SK-N-SH treated with all-trans-retinoic acid at 6 μM for 48 hours (cell line): ENCODE results near the gene EML1.

Source experiments
- ARNTL ChIP-seq: fragments of 450-650 bp; formaldehyde crosslinking; IDR thresholded peaks from 2 replicates; pipeline ENCODE4 v1.5.0; 2020; ENCODE audit warnings: low read depth, mild to moderate bottlenecking, moderate library complexity, borderline replicate concordance
- CSDC2 ChIP-seq: fragments of 250-450 bp; sonication (Bioruptor Pico); IDR thresholded peaks from 2 replicates; pipeline ENCODE4 v1.5.0; 2020; ENCODE audit warnings: mild to moderate bottlenecking, moderate library complexity
- ESRRG ChIP-seq: fragments of 250-450 bp; sonication (Bioruptor Pico); IDR thresholded peaks from 2 replicates; pipeline ENCODE4 v1.6.1; 2021; ENCODE audit warnings: mild to moderate bottlenecking
- ISL1 ChIP-seq: fragments of 250-450 bp; sonication (Bioruptor Pico); IDR thresholded peaks from 2 replicates; pipeline ENCODE4 v2.1.2; 2022; ENCODE audit warnings: mild to moderate bottlenecking, moderate library complexity
- SNAI2 ChIP-seq: fragments of 250-450 bp; sonication (Bioruptor Pico); IDR thresholded peaks from 2 replicates; pipeline ENCODE4 v1.5.0; 2020; ENCODE audit warnings: mild to moderate bottlenecking, moderate library complexity
- TCF4 ChIP-seq: fragments of 250-450 bp; sonication (Bioruptor Pico); IDR thresholded peaks from 2 replicates; pipeline ENCODE4 v1.8.0; 2021; ENCODE audit warnings: mild to moderate bottlenecking, moderate library complexity, borderline replicate concordance
- TSHZ2 ChIP-seq: fragments of 250-450 bp; sonication (Bioruptor Pico); IDR thresholded peaks from 2 replicates; pipeline ENCODE4 v1.5.0; 2020; ENCODE audit warnings: mild to moderate bottlenecking, moderate library complexity
- ZC3H10 ChIP-seq: fragments of 250-450 bp; sonication (Bioruptor Pico); IDR thresholded peaks from 2 replicates; pipeline ENCODE4 v1.5.1; 2021; ENCODE audit warnings: mild to moderate bottlenecking, moderate library complexity
- ZFP30 ChIP-seq: fragments of 450-650 bp; formaldehyde crosslinking; IDR thresholded peaks from 2 replicates; pipeline ENCODE4 v1.5.0; 2022; ENCODE audit warnings: mild to moderate bottlenecking, moderate library complexity
- ZNF565 ChIP-seq: fragments of 450-650 bp; formaldehyde crosslinking; conservative IDR thresholded peaks from 2 replicates; pipeline ENCODE4 v1.5.0; 2020; ENCODE audit warnings: low read depth, mild to moderate bottlenecking, moderate library complexity
- ZNF8 ChIP-seq: fragments of 450-650 bp; formaldehyde crosslinking; IDR thresholded peaks from 2 replicates; pipeline ENCODE4 v1.5.0; 2020; ENCODE audit warnings: mild to moderate bottlenecking, moderate library complexity
- TF ChIP-seq, protein P1 (sequence below): fragments of 250-450 bp; sonication (Bioruptor Pico); IDR thresholded peaks from 2 replicates; pipeline ENCODE4 v1.8.0; 2020; ENCODE audit warnings: mild to moderate bottlenecking, moderate library complexity, borderline replicate concordance
- TF ChIP-seq, protein P2 (sequence below): fragments of 250-450 bp; sonication (Bioruptor Pico); IDR thresholded peaks from 2 replicates; pipeline ENCODE4 v1.5.1; 2020; ENCODE audit warnings: low read depth, mild to moderate bottlenecking, moderate library complexity

DNA sequence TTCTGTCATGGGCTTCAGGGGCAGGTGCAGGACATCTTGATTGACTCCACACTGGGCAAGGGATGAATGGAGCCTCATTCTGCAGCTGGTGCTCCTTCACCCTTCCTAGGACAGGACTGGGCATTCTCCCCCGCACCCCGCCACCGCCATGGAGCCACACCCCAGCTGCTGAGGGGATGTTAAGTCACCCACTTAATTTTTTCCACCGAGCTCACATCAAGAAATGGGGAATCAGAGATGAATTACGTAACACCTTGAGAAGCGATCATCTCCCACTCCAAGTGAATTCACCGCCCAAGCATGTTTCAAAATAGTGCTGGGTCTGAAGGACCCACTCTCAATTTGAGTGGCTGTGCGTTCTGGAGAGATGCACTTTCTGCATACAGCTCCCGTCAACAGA, 94.2 kb downstream of the EML1 start:
- TF ChIP-seq TSHZ2 (CRISPR knock-in tag): no peak
- TF ChIP-seq, protein P1, sequence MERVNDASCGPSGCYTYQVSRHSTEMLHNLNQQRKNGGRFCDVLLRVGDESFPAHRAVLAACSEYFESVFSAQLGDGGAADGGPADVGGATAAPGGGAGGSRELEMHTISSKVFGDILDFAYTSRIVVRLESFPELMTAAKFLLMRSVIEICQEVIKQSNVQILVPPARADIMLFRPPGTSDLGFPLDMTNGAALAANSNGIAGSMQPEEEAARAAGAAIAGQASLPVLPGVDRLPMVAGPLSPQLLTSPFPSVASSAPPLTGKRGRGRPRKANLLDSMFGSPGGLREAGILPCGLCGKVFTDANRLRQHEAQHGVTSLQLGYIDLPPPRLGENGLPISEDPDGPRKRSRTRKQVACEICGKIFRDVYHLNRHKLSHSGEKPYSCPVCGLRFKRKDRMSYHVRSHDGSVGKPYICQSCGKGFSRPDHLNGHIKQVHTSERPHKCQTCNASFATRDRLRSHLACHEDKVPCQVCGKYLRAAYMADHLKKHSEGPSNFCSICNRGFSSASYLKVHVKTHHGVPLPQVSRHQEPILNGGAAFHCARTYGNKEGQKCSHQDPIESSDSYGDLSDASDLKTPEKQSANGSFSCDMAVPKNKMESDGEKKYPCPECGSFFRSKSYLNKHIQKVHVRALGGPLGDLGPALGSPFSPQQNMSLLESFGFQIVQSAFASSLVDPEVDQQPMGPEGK (CRISPR knock-in tag): no peak
- TF ChIP-seq ZNF565 (CRISPR knock-in tag): no peak
- no peak for TF ChIP-seq ZFP30 (CRISPR knock-in tag)
- TF ChIP-seq ISL1 (CRISPR knock-in tag): no peak
- no peak for TF ChIP-seq ESRRG (CRISPR knock-in tag)
- TF ChIP-seq SNAI2 (CRISPR knock-in tag): no peak
- TF ChIP-seq ZNF8 (CRISPR knock-in tag): no peak
- TF ChIP-seq ARNTL (CRISPR knock-in tag): no peak
- TF ChIP-seq, protein P2, sequence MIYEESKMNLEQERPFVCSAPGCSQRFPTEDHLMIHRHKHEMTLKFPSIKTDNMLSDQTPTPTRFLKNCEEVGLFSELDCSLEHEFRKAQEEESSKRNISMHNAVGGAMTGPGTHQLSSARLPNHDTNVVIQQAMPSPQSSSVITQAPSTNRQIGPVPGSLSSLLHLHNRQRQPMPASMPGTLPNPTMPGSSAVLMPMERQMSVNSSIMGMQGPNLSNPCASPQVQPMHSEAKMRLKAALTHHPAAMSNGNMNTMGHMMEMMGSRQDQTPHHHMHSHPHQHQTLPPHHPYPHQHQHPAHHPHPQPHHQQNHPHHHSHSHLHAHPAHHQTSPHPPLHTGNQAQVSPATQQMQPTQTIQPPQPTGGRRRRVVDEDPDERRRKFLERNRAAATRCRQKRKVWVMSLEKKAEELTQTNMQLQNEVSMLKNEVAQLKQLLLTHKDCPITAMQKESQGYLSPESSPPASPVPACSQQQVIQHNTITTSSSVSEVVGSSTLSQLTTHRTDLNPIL (CRISPR knock-in tag): no peak
- TF ChIP-seq ZC3H10: no peak
- TF ChIP-seq TCF4 (CRISPR knock-in tag): no peak
- TF ChIP-seq CSDC2: no peak
